Measurements from ENCODE around the gene TMEM86B.

TMEM86B gene

GRCh38 chr19:55256562-55257460, 28.2 kb upstream of the TMEM86B start:
- DNase-seq, result peak in 1 of 2 experiments; percentile 45

GRCh38 chr19:55255618-55256423, 27.3 kb upstream of the TMEM86B start:
- peak in 1 of 2 experiments; percentile 20 for DNase-seq

DNA sequence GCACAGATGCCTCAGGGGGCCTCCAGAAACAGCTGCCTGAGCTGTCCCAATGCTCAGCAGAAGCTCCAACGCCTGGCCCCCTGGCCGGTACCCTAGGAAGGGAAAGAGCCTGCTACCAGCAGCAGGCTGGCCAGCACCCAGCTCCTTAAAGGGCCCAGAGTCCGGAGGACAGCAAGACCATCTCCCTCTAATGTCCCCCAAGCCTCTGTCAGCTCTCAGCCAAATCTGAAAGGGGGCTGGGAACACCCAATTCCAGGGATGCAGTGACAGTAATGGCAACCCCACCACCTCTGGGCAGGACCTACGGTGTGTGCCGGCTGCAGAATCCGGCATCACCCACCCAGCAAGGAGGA, 26.0 kb upstream of the TMEM86B start:
- no peak for DNase-seq

DNA sequence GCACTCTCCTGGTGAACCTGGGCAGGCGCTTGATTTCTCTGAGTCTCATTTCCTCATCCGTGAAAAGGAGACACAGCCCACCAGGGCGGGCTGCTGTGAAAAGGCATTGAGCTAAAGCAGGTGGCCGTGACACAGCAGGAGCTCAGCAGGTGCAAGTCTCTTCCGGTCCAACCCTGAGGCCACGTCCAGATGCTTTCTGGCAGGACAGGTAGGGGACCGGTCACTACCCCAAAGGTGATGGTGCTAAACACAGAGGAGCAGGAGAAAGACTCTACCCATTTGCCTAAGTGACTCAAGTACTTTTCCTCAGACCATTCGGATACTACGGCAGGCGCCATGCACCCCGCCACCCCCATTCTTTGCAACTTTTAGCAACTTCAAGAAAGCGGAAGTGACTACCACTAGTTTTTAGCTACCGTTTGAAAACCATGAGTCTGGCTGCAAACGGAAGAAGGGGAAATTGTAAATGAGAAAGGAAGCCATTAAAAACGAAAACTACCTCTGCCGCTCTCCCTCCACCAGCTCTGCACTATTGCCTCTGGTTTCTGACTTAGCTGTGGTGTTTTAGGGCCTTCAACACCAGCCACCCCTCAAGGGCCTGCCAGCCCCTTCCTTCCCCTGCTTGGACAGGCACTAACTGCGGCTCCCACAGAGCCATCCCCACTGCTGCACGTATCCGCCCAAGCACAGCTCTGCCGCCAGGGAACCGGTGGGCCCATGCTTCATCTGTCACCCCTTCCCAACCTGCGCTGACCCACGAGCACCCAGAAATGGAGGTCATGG, 25.5 kb upstream of the TMEM86B start:
- peak; percentile 69 to 74 for DNase-seq

- DNase-seq, result no peak
Measured at GRCh38 chr19:55252760-55253663, 24.4 kb upstream of the TMEM86B start.

GRCh38 chr19:55251341-55252081, 22.9 kb upstream of the TMEM86B start:
- no peak for DNase-seq

DNA sequence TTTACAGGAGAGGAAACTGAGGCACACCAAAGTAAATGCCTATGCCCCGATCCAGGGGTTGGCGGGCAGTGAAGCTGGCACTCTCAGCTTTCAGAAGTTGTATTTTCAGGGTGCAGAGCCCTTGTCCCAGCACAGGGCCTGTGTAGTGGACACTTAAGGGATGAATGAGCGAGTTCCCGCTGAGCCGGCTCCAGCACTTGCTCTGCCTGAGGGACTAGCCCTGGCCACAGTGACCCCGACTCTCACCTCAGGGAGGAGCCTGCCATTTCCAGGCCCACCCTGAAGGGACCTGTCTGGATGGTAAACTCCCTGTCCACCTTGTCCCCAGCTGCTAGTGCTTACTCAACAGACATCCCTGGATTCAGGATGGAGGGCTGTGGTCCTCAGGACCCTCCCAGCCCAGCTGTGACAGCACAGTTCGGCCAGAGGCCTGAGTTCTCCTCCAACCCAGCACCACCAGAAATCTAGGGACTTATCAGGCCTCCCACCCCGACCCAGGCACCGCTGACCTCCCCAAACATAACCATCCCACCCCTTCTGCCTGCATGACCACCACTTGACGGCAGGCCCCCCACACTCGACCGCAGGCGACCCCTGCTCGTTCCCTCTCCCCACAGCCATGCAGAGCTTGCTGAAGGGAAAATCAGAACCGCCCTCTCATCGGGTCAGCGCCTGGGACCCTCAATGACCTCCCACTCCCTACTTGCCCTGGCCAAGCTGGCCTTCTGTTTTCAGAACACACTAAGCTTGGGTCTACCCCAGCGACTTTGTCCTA, 21.9 kb upstream of the TMEM86B start:
- DNase-seq, result no peak

- no peak for DNase-seq
Measured at GRCh38 chr19:55249841-55250240, 21.3 kb upstream of the TMEM86B start.

GRCh38 chr19:55248704-55249103, 20.1 kb upstream of the TMEM86B start:
- DNase-seq, result no peak

DNA sequence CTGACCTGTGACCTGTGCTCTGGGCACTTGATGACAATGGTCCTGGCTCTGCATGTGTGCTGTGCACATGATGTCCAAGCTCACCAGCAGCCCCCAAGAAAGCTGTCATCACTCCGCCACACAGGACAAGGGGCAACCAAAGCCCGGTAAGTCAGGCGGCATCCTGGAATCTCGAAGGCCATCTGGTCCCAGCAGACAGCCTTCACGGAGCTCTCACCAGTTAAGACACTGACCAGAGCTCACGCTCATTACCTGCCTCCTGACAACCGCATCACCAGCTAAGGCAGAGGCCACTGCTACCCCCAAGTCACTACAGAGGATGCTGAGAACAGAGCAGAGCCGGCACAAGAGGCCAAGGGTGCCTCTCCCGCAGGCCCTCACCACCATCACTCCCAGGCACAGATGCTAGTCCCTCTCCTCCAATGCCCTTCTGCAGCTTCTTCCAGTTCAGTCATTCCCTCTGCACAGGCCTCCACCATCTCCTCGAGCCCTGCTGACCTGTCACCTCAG, 19.7 kb upstream of the TMEM86B start:
- no peak for DNase-seq

- no peak for DNase-seq
Measured at GRCh38 chr19:55247621-55248099, 19.1 kb upstream of the TMEM86B start.

DNA sequence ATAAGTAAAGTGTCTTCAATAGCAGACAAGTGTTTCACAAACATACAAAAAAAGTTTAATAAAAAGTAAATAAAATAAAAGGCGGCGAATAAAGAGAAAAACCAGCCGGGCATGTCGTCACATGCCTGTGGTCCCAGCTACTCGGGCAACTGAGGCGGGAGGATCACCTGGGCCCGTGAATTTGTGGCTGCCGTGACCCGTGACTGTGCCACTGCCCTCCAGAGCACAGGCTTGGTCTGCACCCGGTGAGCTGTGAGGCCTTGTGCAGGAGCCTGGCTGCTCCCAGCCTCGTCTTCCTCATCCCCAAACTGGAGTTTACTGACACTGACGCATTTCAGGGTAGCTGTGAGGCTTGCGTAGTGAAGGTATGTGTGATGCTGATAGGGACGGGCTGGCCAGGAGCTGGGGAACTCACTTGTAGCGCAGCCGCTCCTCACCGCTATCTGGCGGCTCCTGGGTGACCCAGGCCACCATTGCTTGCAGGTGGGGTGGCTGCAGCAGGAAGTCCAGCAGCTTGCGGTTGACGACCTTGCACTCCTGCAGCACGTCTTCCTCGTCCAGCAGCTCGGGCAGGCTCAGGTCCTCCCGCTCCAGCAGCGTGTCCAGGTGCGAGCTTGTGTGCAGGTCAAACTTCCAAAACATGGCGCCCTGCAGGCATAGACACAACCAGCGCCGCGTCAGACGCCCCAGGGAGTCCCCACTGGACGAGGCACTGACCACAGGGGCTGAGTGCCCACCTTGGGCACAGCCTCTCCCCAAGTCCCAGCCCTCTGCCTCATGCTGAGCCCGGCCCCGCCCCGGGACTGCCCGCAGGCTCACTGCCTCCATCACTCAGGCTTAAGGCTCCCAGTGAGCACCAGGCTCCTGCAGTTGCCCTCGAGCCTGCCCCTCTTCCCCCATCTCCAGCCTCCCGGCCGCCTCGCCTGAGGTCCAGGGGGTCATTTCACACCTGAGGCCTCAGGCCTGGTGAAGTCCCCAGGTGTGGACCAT, 18.2 kb upstream of the TMEM86B start:
- DNase-seq, result no peak

- DNase-seq, result no peak
Measured at GRCh38 chr19:55245236-55245904, 16.8 kb upstream of the TMEM86B start.

DNA sequence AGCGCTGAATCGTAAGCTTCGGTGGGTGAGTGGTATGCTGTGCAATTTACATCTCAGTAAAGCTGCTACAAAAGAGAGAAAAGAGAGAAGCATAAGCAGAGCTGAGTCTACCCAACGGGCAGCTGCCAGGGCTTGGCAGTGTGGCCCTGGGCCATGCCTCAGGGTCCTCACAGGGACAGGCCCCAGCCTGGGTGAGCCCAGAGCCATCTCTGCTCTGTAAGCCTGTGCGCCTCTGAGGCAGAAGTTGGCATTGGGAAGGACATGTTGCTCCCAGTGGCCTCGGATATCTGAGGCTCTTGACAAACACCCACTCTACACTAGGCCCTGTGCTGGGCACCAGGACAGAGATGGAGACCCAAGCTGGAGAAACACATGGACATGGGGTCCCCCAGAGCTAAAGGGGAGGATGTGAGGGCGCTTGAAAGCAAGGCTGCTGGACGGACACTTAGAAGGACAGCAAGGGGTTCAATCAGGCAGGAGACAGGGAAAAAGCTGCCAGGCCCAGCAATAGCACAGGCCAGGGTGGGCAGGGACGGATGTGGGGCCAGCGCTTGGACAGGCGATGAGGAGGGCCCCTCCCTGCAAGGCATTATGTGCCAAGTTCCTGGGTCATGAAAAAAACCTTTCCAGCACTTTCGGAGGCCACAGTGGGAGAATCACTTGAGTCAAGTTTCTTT, 15.6 kb upstream of the TMEM86B start:
- DNase-seq, result no peak

GRCh38 chr19:55242517-55242916, 14.0 kb upstream of the TMEM86B start:
- DNase-seq, result no peak

GRCh38 chr19:55241935-55242464, 13.4 kb upstream of the TMEM86B start:
- DNase-seq, result no peak

Measured in NCI-H2081 (cell line).